Glutamatergic neuron (in vitro differentiated cells): ENCODE measurements around the gene CALHM6. TPM values are rescaled to one million over a fixed set of nuclear protein-coding genes. Genes with fewer than 3 reads are reported as not detected.

Experiments used
- DNase-seq: peaks from one replicate; pipeline ENCODE4 v3.0.0; 2022
- H3K27ac Mint-ChIP-seq: one replicate; pipeline ENCODE4 v1.8.0; 2020; ENCODE audit warnings: mild to moderate bottlenecking, mixed read lengths, inconsistent platforms; ENCODE audit not compliant: unreplicated experiment
- H3K27me3 Mint-ChIP-seq: one replicate; pipeline ENCODE4 v1.8.0; 2020; ENCODE audit warnings: mild to moderate bottlenecking, moderate library complexity, mixed read lengths, inconsistent platforms; ENCODE audit not compliant: unreplicated experiment
- H3K36me3 Mint-ChIP-seq: one replicate; pipeline ENCODE4 v1.8.0; 2020; ENCODE audit warnings: mild to moderate bottlenecking, mixed read lengths, inconsistent platforms; ENCODE audit not compliant: unreplicated experiment
- H3K4me1 Mint-ChIP-seq: one replicate; pipeline ENCODE4 v1.8.0; 2020; ENCODE audit warnings: mild to moderate bottlenecking, low read depth, mixed read lengths, inconsistent platforms; ENCODE audit not compliant: unreplicated experiment
- H3K4me3 Mint-ChIP-seq: one replicate; pipeline ENCODE4 v1.8.0; 2020; ENCODE audit warnings: mild to moderate bottlenecking, mixed read lengths, inconsistent platforms; ENCODE audit not compliant: unreplicated experiment
- H3K9me3 Mint-ChIP-seq: one replicate; pipeline ENCODE4 v1.8.0; 2020; ENCODE audit warnings: mild to moderate bottlenecking, moderate library complexity, mixed read lengths, inconsistent platforms; ENCODE audit not compliant: unreplicated experiment
- total RNA-seq: library from RNA; stranded (reverse); fragmentation: NEBNext Ultra II Directional; extraction: Animal tissue kit (Norgen Biotek cat#: 25700); gene quantifications from one replicate; pipeline ENCODE4 v1.2.1, GENCODE V29; 2021; ENCODE audit not compliant: unreplicated experiment
- TF ChIP-seq, protein P1 (sequence below): fragments of 200-600 bp; sonication (generic); IDR thresholded peaks from one replicate; pipeline ENCODE4 v1.5.0; 2021; ENCODE audit not compliant: partially characterized antibody, unreplicated experiment

The CALHM6 gene
- total RNA-seq, 1 donor from 2014 or later = not detected

- H3K27me3 Mint-ChIP-seq = no peaks in the 10 kb centered on the region
- TF ChIP-seq, protein P1, sequence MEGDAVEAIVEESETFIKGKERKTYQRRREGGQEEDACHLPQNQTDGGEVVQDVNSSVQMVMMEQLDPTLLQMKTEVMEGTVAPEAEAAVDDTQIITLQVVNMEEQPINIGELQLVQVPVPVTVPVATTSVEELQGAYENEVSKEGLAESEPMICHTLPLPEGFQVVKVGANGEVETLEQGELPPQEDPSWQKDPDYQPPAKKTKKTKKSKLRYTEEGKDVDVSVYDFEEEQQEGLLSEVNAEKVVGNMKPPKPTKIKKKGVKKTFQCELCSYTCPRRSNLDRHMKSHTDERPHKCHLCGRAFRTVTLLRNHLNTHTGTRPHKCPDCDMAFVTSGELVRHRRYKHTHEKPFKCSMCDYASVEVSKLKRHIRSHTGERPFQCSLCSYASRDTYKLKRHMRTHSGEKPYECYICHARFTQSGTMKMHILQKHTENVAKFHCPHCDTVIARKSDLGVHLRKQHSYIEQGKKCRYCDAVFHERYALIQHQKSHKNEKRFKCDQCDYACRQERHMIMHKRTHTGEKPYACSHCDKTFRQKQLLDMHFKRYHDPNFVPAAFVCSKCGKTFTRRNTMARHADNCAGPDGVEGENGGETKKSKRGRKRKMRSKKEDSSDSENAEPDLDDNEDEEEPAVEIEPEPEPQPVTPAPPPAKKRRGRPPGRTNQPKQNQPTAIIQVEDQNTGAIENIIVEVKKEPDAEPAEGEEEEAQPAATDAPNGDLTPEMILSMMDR = no peak
- no peak overlapping the region for H3K4me3 Mint-ChIP-seq
- H3K9me3 Mint-ChIP-seq = no peaks in the 10 kb centered on the region
- no peaks in the 10 kb centered on the region for H3K4me1 Mint-ChIP-seq
- no peaks in the 10 kb centered on the region for H3K36me3 Mint-ChIP-seq
- no peak for DNase-seq
- no peak overlapping the region for H3K27ac Mint-ChIP-seq
Observed at GRCh38 chr6:116497113-116497676, 36.0 kb downstream of the CALHM6 start.

- H3K4me3 Mint-ChIP-seq = no peak overlapping the region
- peaks cover 4% of the 10 kb centered on the region for H3K36me3 Mint-ChIP-seq
- TF ChIP-seq, protein P1 = no peak
- peaks cover 3% of the 10 kb centered on the region for H3K9me3 Mint-ChIP-seq
- H3K27me3 Mint-ChIP-seq = peaks cover 1% of the 10 kb centered on the region
- DNase-seq = no peak
- H3K4me1 Mint-ChIP-seq = no peaks in the 10 kb centered on the region
- H3K27ac Mint-ChIP-seq = no peak overlapping the region
Observed at GRCh38 chr6:116500969-116501433, 39.8 kb downstream of the CALHM6 start.

GRCh38 chr6:116507324-116507723, 46.1 kb downstream of the CALHM6 start:
- no peak overlapping the region for H3K4me3 Mint-ChIP-seq

GRCh38 chr6:116508527-116508926, 47.4 kb downstream of the CALHM6 start:
- Mint-ChIP-seq H3K4me3 (no peak overlapping the region), H3K9me3 (peaks cover 5% of the 10 kb centered on the region), H3K36me3 (no peaks in the 10 kb centered on the region), H3K27me3 (peaks cover 1% of the 10 kb centered on the region), H3K27ac (no peak overlapping the region), H3K4me1 (no peaks in the 10 kb centered on the region)
- no peak for DNase-seq
- TF ChIP-seq, protein P1 = no peak

More at GRCh38 chr6:116507324-116507723, 46.1 kb downstream of the CALHM6 start:
- peaks cover 4% of the 10 kb centered on the region for H3K36me3 Mint-ChIP-seq
- TF ChIP-seq, protein P1 = no peak
- H3K27ac Mint-ChIP-seq = no peak overlapping the region
- H3K4me1 Mint-ChIP-seq = no peaks in the 10 kb centered on the region
- DNase-seq = no peak
- H3K9me3 Mint-ChIP-seq = peaks cover 5% of the 10 kb centered on the region
- peaks cover 1% of the 10 kb centered on the region for H3K27me3 Mint-ChIP-seq

GRCh38 chr6:116511424-116512110, 50.4 kb downstream of the CALHM6 start, which contains the start of gene CALHM5:
Gene CALHM5 (plus strand): TSS chr6:116511639. CDS start chr6:116511697, 58 bp downstream.
- TF ChIP-seq, protein P1 = peak; percentile 57
- Mint-ChIP-seq H3K9me3 (peaks cover 2% of the 10 kb centered on the region), H3K4me3 (no peak within 1 kb of the TSS), H3K27ac (no peak within 1 kb of the TSS), H3K4me1 (no peaks in the 10 kb centered on the region), H3K27me3 (no peaks in the 10 kb centered on the region), H3K36me3 (no peaks in the 10 kb centered on the region)
- DNase-seq = no peak
